ENCODE measurements around the gene CHRM5. TPM values are rescaled to one million over a fixed set of nuclear protein-coding genes. Genes with fewer than 3 reads are reported as not detected.

Gene CHRM5
- total RNA-seq, 4 donors from 2014 or later: 0.21 to 0.98 (median 0.37) TPM

GRCh38 chr15:34019369-34019990, 51.2 kb downstream of the CHRM5 start:
- H3K4me3 ChIP-seq: no peak overlapping the region
- H3K36me3 ChIP-seq: peaks cover 0 to 10% (median 0%) of the 10 kb centered on the region in 3 donors
- no peak overlapping the region for H3K27ac ChIP-seq
- no peaks in the 10 kb centered on the region for H3K9me3 ChIP-seq
- peaks cover 0 to 24% (median 0%) of the 10 kb centered on the region in 4 donors for H3K4me1 ChIP-seq
- TF ChIP-seq EP300 (IDR thresholded peaks at IDR 0.05) (no peak), CTCF (IDR thresholded peaks at IDR 0.05) (no peak), POLR2A (IDR thresholded peaks at IDR 0.05) (no peak)
- DNase-seq (ENCODE audit: low spot score in 2 of 2): no peak
- no peaks in the 10 kb centered on the region for H3K27me3 ChIP-seq
- whole genome bisulfite sequencing, 2 donors: 93 to 97% methylated on average over 3 of the region's 3 CpGs

GRCh38 chr15:34023907-34024306, 55.6 kb downstream of the CHRM5 start:
- H3K9me3 ChIP-seq: no peaks in the 10 kb centered on the region
- TF ChIP-seq POLR2A (IDR thresholded peaks at IDR 0.05): no peak
- TF ChIP-seq EP300 (IDR thresholded peaks at IDR 0.05): no peak
- no peak for TF ChIP-seq CTCF (IDR thresholded peaks at IDR 0.05)
- H3K4me3 ChIP-seq: no peak overlapping the region
- no peak for DNase-seq (ENCODE audit: low spot score in 2 of 2)
- no peaks in the 10 kb centered on the region for H3K27me3 ChIP-seq
- H3K27ac ChIP-seq: peak overlapping the region in 2 of 4 donors; percentile 71 to 74
- H3K36me3 ChIP-seq: no peaks in the 10 kb centered on the region
- WGBS, 2 donors: 46 to 53% methylated on average over 1 of the region's 1 CpG
- H3K4me1 ChIP-seq: peaks cover 0 to 18% (median 0%) of the 10 kb centered on the region in 4 donors

- DNase-seq (ENCODE audit: low spot score in 2 of 2): no peak
- Histone ChIP-seq H3K36me3 (no peaks in the 10 kb centered on the region), H3K4me3 (no peak overlapping the region), H3K27ac (no peak overlapping the region), H3K27me3 (no peaks in the 10 kb centered on the region), H3K4me1 (peaks cover 0 to 18% (median 0%) of the 10 kb centered on the region in 4 donors), H3K9me3 (no peaks in the 10 kb centered on the region)
- WGBS, 2 donors: 82 to 84% methylated on average over 3 of the region's 3 CpGs
- TF ChIP-seq CTCF (IDR thresholded peaks at IDR 0.05) (no peak), EP300 (IDR thresholded peaks at IDR 0.05) (no peak)
Observed at GRCh38 chr15:34025252-34025651, 57.0 kb downstream of the CHRM5 start.

- Histone ChIP-seq H3K27ac (no peak overlapping the region), H3K4me1 (peaks cover 0 to 14% (median 0%) of the 10 kb centered on the region in 4 donors), H3K36me3 (no peaks in the 10 kb centered on the region), H3K9me3 (no peaks in the 10 kb centered on the region), H3K27me3 (no peaks in the 10 kb centered on the region), H3K4me3 (no peak overlapping the region)
- DNase-seq (ENCODE audit: low spot score in 2 of 2): no peak
- TF ChIP-seq CTCF (IDR thresholded peaks at IDR 0.05): no peak
- no peak for TF ChIP-seq EP300 (IDR thresholded peaks at IDR 0.05)
- no peak for TF ChIP-seq POLR2A (IDR thresholded peaks at IDR 0.05)
- 40 to 51% methylated on average over 3 of the region's 3 CpGs for WGBS, 2 donors
Observed at GRCh38 chr15:34027606-34028005, 59.3 kb downstream of the CHRM5 start.

GRCh38 chr15:34031987-34032760, 63.9 kb downstream of the CHRM5 start:
- Histone ChIP-seq H3K36me3 (no peaks in the 10 kb centered on the region), H3K4me1 (no peaks in the 10 kb centered on the region), H3K4me3 (no peak overlapping the region), H3K27ac (no peak overlapping the region), H3K27me3 (no peaks in the 10 kb centered on the region), H3K9me3 (no peaks in the 10 kb centered on the region)
- 82 to 85% methylated on average over 10 of the region's 10 CpGs for WGBS, 2 donors
- DNase-seq (ENCODE audit: low spot score in 2 of 2): no peak
- TF ChIP-seq CTCF (IDR thresholded peaks at IDR 0.05): no peak
- no peak for TF ChIP-seq POLR2A (IDR thresholded peaks at IDR 0.05)
- no peak for TF ChIP-seq EP300 (IDR thresholded peaks at IDR 0.05)

Measured in tibial nerve (tissue), 4 donors.